DMS79 treated with DMSO at 0.1 percent for 48 hours (cell line): Measurements from ENCODE around the gene VAV2.

ENCODE experiments used
- DNase-seq: peaks from one replicate; lab custom pipeline; 2025; lab: John Stamatoyannopoulos, UW

The VAV2 gene

GRCh38 chr9:133980864-133981588, 11.1 kb downstream of the VAV2 start:
- no peak for DNase-seq

- DNase-seq, result no peak
Measured at GRCh38 chr9:133979921-133980863, 11.9 kb downstream of the VAV2 start.

- DNase-seq, result no peak
Measured at GRCh38 chr9:133979273-133979920, 12.7 kb downstream of the VAV2 start.

- no peak for DNase-seq
Measured at GRCh38 chr9:133978899-133979272, 13.2 kb downstream of the VAV2 start.

DNA sequence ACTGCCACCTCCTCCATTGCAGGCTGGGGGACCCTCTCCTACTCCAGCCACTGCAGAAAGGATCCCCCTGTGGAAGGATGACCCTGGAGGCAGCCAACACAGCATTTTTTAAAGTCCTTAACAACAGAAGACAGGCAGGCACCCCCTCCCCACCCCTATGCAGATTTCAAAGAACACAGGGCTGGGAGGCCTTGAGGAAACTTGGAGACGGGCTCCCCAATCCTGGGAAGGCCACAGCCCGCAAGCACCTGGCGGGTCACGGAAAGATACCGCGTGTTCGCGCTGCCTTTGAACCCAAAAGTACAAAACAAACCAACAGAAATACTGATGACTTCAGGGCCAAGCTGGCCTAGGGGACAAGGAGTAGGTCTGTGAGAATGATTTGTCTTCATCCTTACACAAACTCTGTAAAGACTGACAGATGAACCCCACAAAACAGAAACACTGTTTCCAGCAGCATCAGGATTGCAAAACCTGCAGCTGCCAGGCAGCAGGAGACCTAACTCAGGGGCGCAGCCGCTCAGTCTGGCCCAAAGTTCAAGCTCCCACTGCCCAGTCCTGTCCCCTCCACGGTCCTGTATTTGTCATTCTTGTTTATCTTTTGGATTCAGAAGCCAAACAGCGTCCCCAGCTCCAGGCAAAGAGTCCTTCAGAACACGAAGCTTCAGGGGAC, 13.8 kb downstream of the VAV2 start:
- no peak for DNase-seq

- no peak for DNase-seq
Measured at GRCh38 chr9:133977421-133978201, 14.5 kb downstream of the VAV2 start.

DNA sequence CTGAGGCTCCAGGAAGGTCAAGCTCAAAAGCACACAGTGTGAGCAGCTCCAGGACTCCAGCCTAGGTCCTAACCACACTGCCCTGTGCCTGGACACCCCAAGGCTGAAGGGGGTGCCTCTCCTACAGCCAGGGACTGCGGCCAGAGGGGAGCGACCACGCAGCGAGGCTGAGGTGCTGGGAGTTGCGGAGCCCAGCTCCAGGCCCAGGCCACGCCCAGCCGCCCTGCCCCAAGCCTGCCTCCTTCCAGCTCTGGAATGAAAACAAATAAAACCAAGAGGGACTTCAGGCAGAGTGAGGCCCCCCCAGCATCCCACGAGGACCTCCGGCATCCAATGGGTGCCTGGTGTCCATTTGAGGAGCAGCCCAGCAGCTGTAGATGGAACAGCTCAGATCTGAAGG, 15.2 kb downstream of the VAV2 start:
- no peak for DNase-seq

- no peak for DNase-seq
Measured at GRCh38 chr9:133976191-133976861, 15.8 kb downstream of the VAV2 start.

DNA sequence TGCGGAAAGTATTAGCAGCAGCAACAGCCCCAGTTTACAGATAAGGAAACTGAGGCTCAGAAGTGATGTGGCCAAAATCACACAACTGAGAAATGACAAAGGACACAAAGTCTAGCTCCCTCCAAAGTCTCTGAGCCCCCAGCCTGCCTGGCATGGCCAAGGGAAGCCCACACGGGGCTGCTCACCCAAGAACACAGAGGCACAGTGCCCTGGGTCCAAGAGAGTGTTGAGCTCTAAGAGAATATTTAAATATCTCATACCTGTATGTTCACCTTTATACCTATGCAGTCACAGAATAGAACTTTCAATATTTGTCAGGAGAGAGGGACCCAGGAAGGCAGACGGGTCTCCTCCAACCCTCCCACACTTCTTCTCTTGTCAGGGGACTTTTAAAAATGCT, 16.6 kb downstream of the VAV2 start:
- no peak for DNase-seq

DNA sequence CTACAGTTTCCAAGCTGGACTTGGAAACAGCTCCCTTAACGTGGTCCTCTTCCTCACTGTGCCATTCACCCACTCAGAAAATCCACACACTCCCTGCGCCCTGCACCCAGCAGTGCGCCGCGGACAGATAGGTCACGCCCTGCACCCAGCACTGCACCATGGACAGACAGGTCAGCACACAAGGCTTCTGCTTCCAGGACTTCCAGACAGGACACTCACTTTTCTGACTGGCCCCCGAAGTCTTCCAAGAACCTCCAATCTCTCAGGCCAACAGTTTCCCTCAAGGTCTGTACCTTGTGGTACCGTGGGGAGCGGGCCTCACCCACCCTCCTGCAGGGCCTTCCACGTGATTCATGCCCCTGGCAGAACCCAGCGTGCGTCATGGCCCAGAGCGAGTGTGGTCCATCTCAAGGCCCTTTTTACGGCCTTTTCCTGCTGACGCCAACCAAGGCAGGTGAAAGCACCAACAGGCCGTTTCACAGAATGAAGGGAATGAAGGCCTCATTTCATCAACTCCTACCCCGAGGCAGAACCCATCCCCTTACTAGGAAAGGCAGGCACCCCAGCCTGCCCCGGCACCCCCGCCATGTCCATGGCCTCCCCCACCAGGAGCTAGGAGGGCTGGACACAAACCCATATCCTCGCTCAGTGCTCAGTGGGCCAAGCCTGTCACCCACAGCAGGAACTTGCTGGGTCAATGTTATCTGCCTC, 17.3 kb downstream of the VAV2 start:
- DNase-seq, result no peak

GRCh38 chr9:133973791-133974630, 18.1 kb downstream of the VAV2 start:
- no peak for DNase-seq

GRCh38 chr9:133973111-133973790, 18.9 kb downstream of the VAV2 start:
- no peak for DNase-seq

DNA sequence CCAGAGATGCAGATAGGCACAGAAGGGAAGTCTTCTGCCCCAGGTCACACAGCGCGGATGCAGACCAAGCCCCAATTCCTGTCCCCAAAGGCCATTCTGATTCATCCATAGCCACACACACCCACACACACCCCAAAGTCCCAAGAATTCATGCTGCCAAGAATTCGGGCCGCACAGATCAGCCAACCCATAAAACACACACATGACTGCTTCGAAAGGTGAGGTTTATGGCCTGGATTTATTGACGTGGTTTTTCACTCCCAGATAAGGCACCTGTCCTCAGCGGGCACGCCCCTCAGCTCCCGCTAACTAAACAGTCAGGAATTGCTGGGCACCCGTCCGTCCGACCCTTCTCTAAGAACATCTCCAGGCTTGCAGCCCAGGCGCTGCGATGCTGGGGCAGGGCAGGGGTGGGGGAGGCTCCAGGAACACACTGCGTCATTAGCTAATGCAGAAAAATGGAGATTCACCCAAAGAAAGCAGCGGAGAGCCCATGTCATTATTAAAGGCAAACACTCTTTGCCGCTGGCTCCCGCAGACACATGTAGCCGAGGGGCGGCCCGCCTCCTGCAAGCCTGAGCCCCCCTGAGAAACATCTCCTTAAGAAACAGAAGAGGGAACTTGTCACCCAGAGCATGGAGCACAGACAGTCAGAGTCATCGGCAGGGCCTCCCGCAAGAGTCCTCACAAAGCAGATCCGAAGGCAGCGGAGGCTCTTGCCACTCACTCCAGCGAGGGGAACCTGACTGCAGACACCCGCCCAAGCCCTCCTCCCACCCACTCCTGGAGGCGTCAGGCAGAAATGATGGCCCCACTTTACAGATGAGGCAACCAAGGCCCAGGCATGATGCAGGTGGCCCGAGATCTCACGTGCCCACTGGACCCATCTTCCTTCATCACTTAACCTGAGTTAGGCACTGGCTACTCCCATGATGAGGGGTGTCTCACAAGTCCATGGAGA, 19.9 kb downstream of the VAV2 start:
- DNase-seq, result no peak

GRCh38 chr9:133971121-133971951, 20.8 kb downstream of the VAV2 start:
- DNase-seq, result no peak

GRCh38 chr9:133970581-133971058, 21.5 kb downstream of the VAV2 start:
- no peak for DNase-seq
